ENCODE data around the gene KPNB1.

The KPNB1 gene

GRCh38 chr17:47698749-47699535 lies 49.2 kb downstream of the KPNB1 start:
- peak; percentile 94 for DNase-seq

- peak; percentile 49 for DNase-seq
Measured at GRCh38 chr17:47699536-47699840, 49.8 kb downstream of the KPNB1 start.

DNA sequence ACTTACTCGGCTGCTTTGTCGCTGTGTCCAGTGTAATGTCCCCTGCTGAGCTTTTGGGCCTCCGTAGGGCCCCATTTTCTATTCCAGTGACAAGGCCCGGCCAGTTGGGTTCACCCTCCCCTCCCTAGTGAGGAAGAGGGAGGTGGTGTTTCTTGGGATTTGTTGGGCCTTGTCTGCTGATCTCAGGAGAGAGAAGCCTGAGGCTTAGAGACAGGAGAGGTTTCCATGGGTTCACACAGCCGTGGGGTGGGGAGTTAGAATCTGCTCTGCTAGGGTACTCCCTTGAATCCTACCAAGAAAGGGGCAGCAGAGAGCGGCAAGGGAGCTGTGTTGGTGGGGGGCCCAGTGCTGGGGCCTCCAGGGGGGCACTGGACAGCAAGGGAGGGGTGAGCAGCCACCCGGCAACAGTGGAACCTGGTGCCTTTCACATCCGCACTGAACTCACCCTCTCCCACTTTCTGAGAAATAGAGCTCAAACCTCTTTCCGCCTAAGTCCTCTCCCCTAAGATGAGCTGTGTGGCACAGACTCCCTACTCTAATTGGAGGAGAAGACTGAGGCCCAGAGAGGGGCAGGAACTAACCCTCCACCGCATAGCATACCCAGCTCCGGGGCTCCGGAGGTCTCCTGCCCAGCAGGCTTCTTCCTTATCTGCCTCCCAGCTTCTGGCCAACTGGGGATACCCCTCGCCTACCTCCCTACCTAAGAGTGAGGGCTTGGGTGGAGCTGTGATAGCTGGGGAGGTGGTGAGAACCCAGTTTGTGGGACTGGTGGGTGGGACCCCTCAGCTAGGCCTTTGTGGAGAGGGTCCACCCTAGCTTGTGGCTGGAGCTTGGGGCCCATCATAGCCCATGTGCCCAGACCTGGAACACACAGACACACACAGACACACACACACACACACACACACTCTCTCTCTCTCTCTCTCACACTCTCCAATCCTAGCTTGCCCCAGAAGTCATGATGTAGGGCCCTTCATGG lies 51.0 kb downstream of the KPNB1 start:
- DNase-seq: peak; percentile 63

DNA sequence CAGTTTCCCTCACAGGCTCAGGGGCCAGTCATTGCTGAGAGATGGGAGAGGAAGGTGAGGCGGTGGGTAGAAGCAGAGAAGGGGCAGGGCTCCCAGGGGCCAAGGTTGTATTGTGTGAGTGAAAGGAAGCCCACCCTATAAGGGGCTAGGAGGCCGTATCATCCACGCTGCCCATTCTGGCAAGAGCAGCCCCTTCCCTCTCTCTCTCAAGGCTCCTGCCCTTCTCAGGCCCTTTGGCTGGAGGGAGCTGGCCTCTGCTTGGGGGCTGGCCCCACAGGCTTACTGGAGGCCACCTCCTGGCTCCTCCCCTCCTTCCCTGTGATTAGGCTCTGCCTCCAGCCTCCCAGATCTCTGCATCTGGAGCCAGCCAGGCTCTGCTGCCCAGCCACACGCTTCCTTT lies 51.9 kb downstream of the KPNB1 start:
- DNase-seq: peak; percentile 53

DNA sequence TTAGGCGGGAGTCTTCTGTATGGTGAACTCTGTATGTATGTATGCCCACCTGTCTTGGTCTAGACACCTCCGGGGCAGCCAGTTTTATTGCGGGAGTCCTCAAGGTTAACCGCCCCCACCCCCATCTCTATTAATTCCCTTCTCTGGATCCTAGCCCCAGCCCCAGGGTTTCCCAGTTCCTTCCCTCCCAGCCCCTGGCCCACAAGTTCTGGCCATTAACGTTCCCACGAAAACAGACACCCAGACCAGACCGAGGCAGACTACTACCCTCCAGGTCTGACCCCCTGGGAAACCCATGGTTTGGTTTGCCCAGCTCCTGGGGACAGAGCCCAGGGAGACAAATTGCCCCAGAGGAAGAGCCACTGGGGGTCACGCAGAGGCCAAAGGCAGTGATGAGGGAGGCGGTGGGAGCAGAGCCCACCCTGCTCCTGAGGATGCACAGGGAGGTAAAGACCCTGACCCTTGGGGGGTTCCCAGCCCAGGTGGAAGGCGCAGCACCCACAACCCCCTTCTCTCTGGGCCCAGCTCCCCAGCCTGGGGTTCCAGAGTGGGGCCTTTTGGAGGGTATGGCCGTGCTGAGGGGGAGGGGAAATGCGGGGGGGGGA lies 52.8 kb downstream of the KPNB1 start:
- DNase-seq: peak; percentile 60

DNA sequence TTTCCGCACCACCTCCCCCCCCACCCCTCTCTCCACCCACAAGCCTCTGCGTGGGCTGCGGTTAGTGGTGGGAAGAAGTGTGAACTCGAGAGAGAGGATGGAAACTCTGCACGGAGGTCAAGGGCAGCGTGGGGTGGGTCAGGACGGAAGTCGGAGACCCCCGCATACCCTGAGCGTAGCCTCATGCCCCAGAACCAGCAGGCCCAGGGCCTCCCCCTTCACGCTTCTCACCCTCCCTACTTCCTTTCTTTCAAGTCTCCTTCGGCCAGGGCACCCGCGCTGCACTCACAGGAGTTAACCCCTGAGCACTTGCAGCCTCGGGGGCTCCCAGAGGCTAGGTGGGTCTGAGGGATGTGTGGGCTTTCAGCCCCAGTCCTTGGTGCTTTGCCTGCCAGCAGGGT lies 53.5 kb downstream of the KPNB1 start:
- DNase-seq: peak; percentile 81

- DNase-seq: no peak
Measured at GRCh38 chr17:47703671-47704070, 54.0 kb downstream of the KPNB1 start.

DNA sequence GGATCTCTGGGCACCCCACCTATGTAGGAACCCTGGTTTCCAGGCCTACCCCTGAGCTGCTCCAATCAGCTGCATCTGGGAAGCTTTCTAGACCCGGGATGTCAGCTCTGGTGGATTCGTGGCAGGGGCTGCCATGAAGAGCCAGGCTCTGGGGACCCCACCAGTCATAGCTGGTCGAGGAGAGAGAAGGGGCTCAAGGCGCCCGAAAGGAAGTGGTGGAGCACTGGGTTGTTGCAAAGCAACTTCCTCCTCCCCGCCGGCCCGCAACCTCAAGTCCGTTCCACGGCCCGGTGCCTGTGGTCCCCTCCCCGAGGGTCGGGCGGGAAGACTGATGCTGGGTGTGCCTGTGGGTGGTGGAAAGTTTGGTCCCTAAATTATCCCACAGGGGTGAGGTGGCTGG lies 54.4 kb downstream of the KPNB1 start:
- DNase-seq: no peak

DNA sequence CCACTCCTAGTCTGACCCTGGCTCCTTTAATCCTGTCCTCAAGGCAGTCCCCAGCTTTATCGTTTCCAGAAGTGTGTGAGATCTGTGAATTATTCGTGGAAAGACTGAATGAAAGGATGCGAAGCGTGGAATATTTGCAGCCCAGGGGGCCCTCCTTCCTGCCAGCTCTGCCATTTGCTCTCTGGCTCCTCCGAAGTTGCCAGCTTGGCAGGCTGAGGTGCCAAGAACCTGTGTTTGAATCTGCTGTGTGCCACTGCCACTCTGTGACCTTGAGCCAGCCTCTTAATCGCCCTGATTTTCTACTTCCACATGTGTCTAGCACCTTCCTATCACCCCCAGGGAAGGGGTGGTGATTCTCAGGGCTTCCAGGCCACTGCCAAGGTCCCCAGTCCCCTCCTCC lies 55.0 kb downstream of the KPNB1 start:
- DNase-seq: no peak

GRCh38 chr17:47705536-47706530 lies 56.1 kb downstream of the KPNB1 start:
- peak; percentile 80 for DNase-seq

DNA sequence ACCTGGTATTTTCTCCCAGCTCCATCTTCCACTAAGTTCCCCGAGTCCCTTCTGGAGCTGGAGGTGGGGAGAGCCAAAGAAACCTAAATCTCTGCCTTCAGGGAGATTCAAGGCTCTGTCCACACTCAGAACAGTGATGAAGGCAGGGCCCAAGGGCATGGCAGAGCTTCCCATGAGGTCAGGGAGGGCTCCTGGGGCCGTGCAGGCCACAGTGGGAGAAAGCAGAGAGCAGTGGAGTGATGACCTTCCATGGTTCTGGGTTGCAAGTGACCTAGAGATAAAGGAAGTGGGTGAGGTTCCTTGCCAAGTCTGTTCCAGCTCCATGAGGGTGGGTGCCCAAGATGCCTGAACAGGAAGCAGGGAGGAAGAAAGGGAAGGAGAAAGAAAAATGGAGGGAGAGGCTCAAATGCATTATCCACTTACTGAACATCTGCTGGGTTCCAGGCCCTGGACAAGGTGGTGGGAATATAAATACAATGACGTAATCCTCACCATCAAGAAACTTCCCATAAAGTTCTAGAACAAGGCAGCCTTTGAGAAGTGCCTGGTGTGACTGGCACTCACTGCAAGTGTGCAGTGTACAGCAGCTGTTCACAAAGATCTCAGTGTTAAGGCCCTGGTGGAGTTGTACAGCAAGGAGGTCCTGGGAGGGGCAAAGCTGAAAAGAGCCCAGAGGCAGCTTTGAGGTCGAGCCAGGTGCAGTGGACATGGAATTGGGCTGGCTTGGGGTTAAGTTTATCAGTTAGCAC lies 57.5 kb downstream of the KPNB1 start:
- DNase-seq: no peak

- DNase-seq: no peak
Measured at GRCh38 chr17:47707884-47708283, 58.2 kb downstream of the KPNB1 start.

DNA sequence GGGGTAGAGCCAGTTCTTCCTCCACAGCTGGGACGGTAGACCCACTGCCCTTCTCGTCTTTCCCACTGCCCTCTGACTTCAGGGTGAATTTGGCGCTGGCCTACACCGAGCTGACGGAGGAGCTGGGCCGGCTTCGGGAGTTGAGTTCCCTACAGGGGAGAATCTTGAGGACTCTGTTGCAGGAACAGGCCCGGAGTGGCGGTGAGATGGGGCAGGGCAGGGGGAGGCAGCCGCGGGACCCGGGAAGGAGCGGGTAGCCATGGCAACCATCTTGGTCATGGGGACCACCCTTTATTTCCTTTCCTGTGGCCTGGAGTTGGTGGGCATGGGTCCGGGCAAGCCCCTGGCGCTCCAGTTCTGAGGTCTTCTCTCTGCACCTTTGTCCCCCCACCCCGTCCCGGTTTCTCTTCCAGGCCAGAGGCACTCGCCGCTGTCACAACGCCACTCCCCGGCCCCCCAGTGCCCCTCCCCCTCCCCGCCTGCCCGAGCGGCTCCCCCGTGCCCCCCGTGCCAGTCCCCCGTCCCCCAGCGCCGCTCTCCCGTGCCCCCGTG lies 58.7 kb downstream of the KPNB1 start:
- DNase-seq: no peak

DNA sequence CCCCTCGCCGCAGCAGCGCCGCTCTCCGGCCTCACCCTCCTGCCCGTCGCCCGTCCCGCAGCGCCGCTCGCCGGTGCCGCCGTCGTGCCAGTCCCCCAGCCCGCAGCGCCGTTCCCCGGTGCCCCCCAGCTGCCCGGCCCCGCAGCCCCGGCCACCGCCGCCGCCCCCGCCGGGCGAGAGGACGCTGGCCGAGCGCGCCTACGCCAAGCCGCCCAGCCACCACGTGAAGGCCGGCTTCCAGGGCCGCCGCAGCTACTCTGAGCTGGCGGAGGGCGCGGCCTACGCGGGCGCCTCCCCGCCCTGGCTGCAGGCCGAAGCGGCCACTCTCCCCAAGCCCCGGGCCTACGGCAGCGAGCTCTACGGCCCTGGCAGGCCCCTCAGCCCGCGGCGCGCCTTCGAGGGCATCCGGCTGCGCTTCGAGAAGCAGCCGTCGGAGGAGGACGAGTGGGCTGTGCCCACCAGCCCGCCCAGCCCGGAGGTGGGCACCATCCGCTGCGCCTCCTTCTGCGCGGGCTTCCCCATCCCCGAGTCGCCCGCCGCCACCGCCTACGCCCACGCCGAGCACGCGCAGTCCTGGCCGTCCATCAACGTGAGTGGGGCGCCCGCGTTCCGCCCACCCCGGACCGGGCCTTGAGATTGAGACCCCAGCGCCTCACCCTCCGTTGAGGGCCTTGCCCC lies 59.3 kb downstream of the KPNB1 start:
- no peak for DNase-seq

DNA sequence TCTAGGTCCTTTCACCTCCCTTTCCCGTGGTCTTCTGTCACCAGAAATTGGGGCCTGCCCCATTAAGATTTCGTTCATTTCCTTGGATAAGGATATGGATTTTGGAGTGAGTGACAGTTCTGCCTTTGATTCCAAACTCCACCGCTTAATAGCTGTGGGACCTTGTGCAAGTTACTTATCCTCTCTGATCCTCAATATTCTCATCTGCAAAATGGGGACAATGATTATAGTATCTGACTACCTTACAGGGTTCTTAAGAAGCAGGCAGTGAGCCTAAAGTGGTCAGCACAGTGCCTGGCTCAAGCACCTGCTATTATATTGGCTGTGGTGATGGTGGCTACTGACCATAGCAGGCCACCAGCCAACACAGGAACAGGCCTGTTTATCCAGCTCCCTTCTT lies 59.9 kb downstream of the KPNB1 start:
- DNase-seq: no peak

DNA sequence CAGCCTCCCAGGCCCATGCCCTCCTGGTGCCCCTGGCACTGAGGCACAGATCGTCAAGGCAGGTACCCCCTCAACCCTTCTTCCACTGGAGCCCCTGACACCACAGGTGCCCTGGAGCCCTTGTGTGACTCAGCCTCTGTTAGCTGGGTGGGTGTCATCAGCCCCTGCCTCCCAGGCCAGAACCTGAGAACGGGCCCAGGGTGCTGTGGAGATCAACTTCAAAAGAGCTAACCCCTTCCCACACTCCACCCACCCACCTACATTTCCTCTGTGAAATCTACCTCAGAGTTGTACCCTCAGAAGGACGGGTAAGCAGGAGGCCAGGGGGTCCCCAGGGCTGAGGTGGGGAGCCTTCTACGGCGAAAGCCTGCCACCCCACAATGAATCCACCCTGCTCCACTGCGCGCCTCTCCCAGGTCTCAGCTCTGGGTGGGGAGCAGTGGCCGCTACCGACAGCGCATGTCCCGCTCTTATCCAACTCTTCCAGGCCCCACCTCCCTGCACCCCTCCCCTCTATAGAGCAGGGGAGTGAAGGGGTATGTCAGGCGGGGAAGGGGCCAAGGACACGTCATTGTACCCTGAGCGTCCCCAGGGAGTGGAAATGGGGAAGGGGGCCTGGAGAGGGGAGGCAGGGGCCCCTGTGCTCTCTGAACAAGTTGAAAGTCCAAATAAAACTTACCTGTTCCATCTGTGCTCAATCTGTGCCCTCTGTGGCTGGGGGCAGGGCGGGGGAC lies 61.8 kb downstream of the KPNB1 start:
- no peak for DNase-seq

DNA sequence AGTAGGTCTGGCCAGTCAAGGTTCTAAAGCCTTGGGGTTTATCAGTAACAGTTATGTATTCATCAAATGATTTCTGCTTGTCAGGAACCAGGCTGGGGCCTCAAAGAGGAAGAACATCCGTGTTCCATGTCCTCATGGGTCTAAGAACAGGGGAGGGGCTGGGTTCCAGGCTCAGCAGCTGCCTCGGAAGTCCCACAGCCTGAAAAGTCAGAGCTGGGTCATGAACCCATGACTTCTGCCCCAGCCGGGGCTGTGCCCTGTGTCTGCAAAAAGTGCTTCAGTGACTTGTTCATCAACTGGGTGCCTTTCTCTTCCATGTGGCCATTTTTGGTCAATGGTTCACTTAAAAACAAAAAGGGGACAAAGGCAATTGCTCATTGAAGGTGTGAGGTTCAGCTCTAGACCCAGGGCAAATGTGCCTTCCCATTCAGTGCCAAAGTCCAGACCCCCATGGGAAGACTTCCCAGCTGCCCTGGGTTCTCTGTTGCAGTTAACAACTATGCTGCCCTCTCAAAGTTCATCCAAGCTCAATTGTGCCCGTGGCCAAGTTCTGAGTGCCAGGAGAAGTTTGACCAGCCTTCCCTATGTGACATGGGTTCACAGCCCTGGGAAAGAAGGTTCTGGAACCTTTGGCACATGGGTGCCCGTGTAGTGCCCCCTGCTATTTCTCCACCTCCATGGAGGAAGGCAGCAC lies 62.8 kb downstream of the KPNB1 start:
- DNase-seq: no peak

DNA sequence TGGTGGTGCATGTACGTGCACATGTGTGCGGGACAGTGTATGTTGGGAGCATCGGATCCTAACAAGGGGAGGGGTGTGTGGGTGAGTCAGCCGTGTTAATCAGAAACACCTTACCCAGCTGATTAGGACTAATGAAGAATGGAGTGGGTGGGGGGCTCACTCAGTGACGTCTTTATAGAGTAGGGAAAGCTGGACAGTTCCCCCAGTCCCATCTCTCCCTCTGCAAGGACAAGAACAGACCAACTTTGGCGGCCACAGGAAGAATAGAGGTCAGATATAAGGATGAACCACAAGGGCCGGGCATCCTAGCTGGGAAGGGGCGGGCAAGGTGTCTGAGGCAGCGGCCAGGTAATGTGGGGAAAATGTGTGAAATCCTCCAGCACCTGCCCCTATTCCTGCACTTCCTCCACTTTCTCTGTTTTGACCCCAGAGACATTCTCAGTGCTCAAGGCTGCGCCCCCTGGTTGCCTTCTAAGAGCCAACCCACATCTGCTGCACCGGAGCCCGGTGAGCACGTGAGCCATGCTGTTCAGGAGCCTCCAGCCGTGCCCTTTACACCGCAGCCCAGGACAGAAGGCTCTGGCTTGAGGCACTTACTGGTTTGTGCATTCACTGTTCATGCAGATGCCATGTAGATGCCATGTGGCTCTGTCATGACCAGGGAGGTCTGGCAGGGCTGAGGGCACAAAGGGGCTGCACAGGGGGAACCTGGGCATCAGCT lies 64.4 kb downstream of the KPNB1 start:
- no peak for DNase-seq
